Coronary artery (tissue), 2 donors: Measurements from ENCODE around the gene CTDSPL2.

Experiments used
- DNase-seq: peaks from one replicate; pipeline ENCODE4 v3.0.0-alpha.2; 2017; ENCODE audit warnings: low spot score
- H3K27ac ChIP-seq, 2 donors: fragments of 200-600 bp; sonication (generic); one replicate each; pipeline ENCODE4 v1.5.1; 2016 to 2019
- H3K4me3 ChIP-seq: fragments of 200-600 bp; sonication (generic); 2 replicates; pipeline ENCODE4 v1.5.1; 2016; ENCODE audit warnings: mild to moderate bottlenecking, moderate library complexity
- CTCF ChIP-seq: fragments of 200-600 bp; sonication (generic); IDR thresholded peaks from one replicate; pipeline ENCODE4 v1.5.1; 2019; ENCODE audit warnings: antibody characterized with exemption

Gene CTDSPL2

GRCh38 chr15:44532689-44533088 lies 105.3 kb downstream of the CTDSPL2 start:
- DNase-seq = no peak
- Histone ChIP-seq H3K4me3 (no peak overlapping the region), H3K27ac (no peak overlapping the region)
- no peak for TF ChIP-seq CTCF

DNA sequence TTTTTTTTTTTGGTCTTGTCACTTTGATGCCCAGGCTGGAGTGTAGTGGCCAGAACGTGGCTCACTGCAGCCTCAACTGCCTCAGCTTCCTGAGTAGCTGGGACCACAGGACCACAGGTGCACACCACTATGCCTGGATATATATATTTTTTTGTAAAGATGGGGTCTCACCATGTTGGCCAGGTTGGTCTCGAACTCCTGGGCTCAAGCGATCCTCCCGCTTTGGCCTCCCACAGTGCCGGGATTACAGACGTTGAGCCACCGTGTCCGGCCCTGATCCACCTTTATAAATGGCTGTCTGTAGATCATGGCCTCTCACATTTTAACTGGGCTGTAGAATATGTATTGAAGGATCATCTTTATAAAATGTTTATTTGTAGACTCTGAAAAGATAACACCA lies 107.7 kb downstream of the CTDSPL2 start:
- TF ChIP-seq CTCF = no peak
- no peak for DNase-seq
- peak overlapping the region; percentile 96 for H3K4me3 ChIP-seq
- no peak overlapping the region for H3K27ac ChIP-seq

- DNase-seq = no peak
- H3K27ac ChIP-seq = peak overlapping the region; percentile 97 to 100
- TF ChIP-seq CTCF = no peak
Measured at GRCh38 chr15:44535523-44536301, 108.3 kb downstream of the CTDSPL2 start.

GRCh38 chr15:44536302-44536961 lies 109.0 kb downstream of the CTDSPL2 start:
- peak; percentile 96 for DNase-seq
- TF ChIP-seq CTCF = no peak
- peak overlapping the region; percentile 96 for H3K4me3 ChIP-seq
- H3K27ac ChIP-seq = peak overlapping the region; percentile 97 to 100

More at GRCh38 chr15:44535523-44536301, 108.3 kb downstream of the CTDSPL2 start:
- H3K4me3 ChIP-seq = peak overlapping the region; percentile 96

- DNase-seq = peak; percentile 79
- H3K27ac ChIP-seq = peak within 1 kb of the TSS; percentile 97 to 100
- TF ChIP-seq CTCF = no peak
- H3K4me3 ChIP-seq = peak within 1 kb of the TSS; percentile 96
Measured at GRCh38 chr15:44536962-44537734, 109.7 kb downstream of the CTDSPL2 start, which contains the start of gene EIF3J. Gene EIF3J (plus strand): TSS chr15:44537147. CDS start chr15:44537195, 48 bp downstream.

DNA sequence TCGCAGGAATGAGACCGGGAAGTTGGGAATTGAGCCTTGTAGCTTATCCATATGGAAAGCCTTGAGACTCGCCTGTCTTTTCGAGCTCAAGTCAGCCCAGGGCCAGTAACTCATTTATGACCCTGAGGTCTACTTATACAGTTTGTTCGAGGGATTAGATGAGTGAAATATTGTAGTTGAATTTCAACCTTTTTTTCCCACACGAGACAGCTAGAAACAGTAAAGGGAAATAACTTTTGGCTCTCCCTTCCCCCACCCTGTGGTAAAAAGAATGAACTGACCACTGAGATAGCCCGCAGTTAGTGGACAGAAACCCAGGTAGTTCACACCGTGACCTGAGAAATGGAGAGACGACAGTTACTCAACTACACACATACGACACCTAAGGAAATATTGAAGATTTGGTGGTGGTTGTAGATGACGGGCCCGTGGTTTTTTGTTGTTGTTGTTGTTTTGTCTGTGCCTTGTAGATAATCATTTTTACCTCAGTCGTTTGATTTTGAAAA lies 110.4 kb downstream of the CTDSPL2 start:
- DNase-seq = no peak
- H3K4me3 ChIP-seq = peak overlapping the region; percentile 96
- TF ChIP-seq CTCF = no peak
- H3K27ac ChIP-seq = peak overlapping the region; percentile 97 to 100
